Hematopoietic multipotent progenitor cell treated with erythropoietin and hydrocortisone succinate and interleukin-3 and kit ligand, for 6 days (in vitro differentiated cells): ENCODE measurements around the gene PREB.
"Not testable (repeated sequence)": the region's sequence is repeated elsewhere in the genome, so short reads cannot be mapped to it uniquely, and the experiment has no call there.

Experiments
- DNase-seq: peaks from one replicate; pipeline ENCODE4 v3.0.0-alpha.2; 2015

Gene PREB, protein sequence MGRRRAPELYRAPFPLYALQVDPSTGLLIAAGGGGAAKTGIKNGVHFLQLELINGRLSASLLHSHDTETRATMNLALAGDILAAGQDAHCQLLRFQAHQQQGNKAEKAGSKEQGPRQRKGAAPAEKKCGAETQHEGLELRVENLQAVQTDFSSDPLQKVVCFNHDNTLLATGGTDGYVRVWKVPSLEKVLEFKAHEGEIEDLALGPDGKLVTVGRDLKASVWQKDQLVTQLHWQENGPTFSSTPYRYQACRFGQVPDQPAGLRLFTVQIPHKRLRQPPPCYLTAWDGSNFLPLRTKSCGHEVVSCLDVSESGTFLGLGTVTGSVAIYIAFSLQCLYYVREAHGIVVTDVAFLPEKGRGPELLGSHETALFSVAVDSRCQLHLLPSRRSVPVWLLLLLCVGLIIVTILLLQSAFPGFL

DNA sequence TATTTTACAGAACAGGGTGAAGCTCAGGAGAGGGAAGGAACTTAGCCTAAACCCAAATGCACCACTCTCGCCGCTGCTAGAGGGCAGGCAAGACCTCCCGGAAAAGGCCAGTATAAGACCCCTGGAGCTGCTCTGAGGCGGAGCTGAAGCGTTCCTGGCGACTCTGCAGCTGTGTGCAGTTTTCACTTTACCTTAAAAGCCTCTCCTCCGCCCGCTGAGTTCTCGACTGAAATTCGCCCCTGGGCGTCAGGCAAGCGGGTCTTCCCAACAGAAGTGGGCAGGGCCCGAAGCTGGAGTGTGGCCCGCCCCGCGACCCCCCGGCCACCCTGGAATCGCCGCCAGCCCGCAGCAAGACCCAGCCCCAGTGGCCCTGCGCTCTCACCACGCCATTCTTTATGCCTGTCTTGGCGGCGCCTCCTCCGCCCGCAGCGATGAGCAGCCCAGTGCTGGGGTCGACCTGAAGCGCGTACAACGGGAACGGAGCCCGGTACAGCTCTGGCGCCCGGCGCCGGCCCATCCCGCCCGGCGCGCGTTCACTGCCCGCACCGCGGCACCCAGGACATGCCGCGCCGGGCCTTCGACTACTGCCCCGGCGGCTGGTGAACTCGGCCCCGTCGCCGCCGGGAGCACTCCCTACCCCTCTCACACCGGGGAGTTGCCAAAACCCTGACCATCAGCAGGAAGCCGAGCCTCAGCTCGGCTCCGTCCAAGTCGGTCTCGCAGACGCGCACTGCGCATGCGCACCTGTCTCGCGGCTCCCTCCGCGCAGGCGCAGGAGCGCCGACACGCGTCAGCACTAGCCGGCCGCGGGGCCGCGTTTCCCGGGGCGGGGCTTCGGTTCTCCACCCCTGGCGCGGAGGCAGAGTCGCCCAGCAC, at the start of gene PREB:
TSS of gene PREB (minus strand) at position 732 of the 876 bp plus-strand sequence. CDS start at position 517, 215 bp downstream.
- DNase-seq, result peak; percentile 98

DNA sequence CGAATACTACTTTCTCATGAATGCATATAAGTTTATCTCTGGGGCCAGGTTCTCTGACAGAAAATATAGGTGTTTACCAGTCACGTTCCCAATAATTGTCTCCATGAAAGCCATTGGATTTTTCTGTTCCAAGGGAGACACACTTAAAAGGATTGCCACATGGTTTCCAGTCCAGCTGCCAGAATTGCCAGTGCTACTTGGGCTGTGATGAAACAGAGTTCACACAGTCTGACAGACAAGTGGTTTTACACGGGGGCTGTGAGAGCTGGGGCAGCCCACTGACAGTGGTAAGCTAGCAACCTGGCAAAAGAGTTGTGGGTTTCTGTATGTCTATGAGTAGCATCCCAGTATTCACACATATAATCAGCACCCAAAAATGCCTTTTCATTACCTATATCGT, 49.7 kb upstream of the PREB start:
- no peak for DNase-seq

DNA sequence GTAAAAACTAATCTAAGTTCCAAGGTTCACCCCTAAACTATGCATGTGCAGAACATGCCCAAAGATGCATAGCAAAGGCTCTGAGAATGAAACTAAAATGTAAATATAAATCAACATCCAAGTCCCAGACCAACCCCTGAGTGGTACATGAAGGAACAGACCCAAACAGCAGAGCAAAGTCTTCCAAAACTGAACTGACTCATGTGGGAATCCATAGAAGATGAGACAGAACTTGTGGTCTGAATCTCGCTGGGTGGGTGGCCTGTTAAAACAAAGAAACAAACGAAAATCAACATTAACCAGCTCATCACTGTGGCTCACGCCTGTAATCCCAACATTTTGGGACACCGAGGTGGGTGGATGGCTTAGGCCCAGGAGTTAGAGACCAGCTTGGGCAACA, 47.9 kb upstream of the PREB start:
- DNase-seq, result no peak

DNA sequence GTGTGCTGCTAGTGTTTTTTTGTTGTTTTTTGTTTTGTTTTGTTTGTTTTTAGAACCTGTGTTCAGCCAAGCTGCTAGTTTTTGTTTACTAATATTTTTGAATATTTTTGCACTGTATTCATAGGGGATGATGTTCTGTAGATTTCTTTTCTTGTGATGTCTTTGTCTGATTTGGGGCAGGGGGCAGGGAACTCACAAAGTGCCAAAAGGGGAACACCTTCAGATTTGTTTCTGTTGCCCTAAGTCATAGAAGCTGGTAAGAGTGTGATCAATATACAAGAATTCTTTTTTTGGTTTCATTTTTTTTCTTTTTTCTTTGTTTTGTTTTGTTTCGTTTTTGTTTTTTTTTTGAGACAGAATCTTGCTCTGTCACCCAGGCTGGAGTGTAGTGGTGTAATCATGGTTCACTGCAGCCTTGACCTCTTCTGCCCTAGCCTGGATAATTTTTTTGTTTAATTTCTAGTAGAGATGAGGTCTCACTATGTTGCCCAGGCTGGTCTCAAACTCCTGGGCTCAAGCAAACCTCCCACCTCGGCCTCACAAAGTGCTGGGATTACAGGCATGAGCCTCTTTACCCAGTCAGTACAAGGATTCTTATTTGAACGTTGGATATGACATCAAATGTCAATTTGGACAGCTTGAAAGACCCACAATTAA, 45.0 kb upstream of the PREB start:
- no peak for DNase-seq

DNA sequence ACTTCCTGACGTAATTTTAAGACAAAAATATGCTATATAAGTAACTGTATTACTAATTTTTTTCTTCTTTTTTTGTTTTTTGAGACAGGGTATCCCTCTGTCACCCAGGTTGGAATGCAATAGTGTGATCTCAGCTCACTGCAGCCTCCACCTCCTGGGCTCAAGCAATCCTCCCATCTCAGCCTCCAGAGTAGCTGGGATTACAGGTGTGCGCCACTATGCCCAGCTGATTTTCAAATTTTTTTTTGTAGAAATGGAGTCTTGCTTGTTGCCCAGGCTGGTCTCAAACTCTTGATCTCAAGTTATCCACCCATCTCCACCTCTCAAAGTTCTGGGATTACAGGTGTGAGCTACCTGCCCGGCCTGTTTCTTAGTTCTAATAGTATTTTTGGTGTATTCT, 44.0 kb upstream of the PREB start:
- no peak for DNase-seq

DNA sequence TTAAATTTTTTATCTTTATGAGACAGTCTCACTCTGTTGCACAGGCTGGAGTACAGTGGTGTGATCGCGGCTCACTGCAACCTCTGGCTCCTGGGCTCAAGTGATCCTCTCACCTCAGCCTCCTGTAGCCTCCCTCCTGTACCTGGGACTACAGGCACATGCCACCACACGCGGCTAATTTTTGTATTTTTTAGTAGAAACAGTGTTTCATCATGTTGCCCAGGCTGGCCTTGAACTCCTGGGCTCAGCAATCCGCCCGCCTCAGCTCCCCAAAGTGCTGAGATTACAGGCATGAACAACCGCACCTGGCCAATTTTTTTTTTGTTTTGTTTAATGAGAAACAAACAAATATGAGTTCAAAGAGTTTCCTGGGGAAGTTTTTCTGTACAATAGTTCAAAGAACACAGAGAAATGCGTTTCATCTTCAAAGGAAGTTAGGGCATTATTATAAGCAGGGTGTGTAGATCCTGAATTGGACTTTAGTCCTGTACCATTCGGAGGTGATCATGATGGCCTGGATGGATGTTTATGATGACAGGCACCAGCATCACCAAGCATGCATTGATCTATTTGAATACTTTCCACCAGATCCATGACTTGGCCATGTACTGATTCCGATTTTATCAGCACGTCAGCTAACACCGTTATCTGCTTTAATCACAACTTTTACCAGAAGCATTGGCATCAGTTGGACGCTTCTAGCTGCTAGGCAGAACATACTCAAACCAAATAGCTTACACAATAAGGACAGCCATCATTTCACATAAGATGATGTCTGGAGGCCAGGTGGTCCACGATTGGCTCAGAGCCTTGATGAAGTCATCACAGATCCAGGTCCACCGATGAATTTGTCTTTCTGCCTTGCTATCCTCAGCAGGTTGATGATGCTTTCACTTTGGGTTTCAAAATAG, 43.3 kb upstream of the PREB start:
- no peak for DNase-seq

DNA sequence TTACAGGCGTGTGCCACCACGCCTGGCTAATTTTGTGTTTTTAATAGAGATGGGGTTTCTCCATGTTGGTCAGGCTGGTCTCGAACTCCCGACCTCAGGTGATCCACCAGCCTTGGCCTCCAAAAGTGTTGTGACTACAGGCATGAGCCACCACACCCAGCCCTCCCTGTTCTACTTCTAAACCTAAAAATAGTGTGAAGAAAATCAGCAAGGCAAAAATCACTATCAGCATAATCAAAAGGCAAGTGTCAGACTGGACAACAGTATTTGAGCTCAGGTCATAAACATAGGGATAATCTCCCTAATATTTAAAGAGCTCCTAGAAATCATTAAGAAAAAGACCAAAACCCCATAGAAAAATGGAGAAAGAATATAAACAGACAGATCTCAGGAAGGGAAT, 41.3 kb upstream of the PREB start:
- not testable (repeated sequence) for DNase-seq

DNA sequence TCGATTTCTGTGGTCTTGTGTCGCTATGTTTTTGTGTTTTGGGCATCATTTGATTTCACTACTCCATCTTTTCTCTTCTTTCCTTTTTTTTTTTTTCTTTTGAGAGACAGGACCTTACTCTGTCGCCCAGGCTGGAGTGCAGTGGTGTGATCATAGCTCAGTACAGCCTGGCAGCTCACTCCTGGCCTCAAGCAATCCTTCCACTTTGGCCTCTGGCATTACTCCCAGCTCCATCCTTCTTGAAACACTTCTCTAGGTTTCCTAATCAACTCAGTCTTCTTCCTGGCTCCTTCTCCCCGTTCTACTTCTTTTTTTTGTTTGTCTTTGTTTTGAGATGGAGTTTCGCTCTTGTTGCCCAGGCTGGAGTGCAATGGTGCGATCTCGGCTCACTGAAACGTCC, 40.9 kb upstream of the PREB start:
- DNase-seq, result no peak

DNA sequence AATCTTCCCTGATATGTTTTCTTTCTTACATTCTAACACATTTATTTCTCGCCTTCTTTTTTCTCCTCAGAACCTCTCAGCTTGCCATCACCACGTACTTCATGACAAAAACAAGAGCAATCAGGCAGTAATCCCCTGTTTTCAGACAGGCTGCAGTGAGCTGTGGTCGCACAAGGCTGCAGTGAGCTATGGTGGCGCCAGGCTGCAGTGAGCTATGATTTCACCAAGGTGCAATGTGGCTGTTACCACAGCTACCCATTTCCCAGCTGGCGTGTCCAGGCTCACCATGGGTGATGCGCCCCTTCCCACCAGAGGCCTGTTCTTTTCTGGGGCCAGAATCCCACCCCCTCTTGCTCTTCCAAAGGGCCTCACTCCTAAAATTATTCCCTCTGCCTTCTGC, 40.2 kb upstream of the PREB start:
- no peak for DNase-seq

DNA sequence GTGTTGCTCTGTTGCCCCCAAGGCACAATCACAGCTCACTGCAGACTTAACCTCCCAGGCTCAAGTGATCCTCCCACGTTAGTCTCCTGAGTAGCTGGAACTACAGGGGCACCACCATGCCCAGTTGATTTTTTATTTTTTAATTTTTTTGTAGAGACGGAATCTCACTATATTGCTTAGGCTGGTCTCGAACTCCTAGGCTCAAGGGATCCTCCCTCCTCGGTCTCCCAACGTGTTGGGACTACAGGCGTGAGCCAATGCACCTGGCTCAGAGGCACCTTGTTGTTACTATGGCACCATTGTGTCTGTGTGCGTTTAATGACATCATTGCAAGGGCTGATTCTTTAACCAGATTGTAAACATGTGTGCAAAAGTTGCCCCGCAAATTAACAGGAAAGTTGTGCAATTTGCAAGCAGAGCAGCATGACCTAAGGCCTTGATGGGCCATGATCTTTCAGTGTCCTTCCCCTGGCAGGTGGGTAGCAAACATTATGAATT, 37.0 kb upstream of the PREB start:
- no peak for DNase-seq

DNA sequence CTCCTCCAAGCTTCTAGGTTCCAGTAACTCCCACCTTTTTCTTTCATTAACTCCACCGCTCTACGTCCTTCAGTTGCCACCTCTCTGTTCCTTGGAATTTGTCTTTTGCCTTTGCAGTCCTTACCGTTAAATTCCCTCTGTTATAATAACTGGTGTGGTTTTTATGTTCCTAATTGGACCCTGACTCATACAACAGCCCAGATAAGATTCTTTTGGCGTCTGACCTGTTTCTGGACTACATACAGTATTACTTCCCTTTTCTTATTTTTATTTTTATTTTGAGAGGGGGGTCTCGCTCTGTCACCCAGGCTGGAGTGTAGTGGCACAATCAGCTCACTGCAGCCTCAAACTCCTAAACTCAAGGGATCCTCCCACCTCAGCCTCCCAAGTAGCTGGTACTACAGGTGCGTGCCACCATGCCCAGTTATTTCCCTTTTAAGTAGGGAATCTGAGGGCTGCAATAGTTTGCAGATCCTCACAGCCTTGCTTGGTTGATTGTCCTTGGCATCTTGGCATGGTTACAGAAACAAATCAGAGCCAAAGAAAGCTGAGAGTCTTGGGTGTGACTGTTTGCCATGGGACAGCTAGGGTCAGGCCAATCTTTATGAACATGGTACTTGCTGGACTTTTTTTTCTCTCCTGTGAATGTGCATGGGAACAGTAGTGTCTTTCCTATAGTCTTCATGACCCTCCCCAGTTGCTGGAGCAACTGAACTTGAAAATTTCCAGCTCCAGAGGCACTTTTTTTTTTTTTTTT, 36.3 kb upstream of the PREB start:
- no peak for DNase-seq

DNA sequence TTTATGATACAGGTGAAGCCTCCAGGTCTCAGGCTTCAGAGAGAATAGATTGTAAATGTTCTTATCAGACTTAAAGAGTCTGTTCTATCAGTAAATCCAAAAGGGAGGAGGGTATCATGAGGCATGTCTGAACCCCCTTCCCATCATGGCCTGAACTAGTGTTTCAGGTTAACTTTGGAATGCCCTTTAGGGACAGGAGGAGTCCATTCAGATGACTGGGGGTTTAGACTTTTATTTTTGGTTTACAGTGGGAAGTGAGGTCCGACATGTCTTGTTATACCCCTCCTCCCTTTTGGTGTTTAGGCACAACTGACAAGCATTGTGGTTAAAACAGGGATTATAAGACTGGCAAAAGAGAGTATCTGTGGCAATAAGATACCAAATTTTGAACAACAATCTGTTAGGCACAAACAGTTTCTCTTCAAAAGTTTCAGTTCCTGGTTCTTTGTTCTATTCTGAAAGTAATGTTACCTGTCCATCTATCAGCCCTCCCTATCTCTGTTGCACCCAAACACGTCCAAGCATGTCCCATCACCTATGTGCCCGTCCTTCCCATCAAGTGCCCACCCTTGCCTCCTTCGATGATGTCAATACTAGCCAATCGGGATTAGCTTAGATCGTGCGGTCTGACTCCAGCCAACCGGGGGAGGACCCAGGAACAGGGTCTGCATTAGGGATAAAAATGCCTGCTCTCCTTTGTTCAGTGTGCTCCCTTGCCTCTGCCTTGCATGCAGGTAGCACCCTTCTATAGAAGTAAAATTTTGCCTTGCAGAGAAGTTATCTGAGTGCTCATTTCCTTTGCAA, 30.7 kb upstream of the PREB start:
- DNase-seq, result no peak

DNA sequence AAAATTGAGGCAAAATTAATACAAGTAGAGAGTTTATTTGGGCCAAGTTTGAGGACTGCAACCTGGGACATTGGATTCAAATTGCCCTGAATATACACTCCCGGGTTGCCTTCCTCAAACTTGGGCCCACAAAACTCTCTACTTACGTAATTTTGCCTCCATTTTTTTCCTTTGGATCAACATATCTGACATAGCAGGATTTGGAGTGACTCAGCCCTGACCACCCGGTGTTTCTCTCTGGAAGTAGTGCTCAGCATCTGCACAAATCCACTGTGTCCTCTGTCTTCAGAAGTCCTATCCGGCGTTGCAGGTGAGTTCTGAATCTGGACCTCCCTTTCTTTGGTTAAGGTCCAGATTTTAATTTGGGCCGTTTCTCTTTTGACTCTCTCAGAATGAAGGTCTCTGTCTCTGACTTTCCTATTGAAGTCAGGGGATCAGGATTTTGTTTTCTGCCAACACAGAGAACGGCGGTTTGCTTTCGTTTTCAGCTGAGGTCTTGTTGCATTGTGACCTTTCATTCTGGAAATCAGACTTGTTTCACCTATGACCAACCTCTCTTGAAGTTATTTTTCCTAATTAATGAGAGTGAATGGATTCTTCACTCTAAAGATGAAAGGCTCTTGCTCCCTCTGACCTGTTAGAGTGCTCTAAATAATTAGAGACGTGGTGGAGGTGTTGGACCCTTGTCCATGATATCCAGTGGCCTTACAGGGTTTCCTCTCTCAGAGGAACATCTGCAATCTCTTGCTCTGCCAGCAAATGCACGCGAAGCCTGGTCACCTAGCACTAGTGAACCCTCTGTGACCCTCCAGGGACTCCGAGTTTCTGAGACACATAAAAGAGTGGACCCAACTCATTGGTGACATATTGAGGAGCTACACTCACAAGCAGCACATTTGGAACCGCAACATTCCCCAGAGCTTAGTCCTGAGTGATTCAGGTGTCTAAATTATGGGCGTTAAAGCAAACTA, 28.0 kb upstream of the PREB start:
- DNase-seq, result no peak

DNA sequence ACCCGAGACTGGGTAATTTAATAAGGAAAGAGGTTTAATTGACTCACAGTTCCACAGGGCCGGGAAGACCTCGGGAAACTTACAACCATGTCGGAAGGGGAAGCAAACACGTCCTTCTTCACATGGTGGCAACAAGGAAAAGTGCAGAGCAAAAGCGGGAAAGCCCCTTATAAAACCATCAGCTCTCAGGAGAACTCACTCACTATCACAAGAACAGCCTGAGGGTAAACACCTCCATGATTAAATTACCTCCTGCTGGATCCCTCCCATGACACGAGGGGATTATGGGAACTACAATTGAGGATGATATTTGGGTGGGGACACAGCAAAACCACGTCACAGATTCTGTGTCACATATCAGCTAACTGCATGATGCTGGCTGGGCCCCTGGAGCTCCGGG, 25.8 kb upstream of the PREB start:
- no peak for DNase-seq

DNA sequence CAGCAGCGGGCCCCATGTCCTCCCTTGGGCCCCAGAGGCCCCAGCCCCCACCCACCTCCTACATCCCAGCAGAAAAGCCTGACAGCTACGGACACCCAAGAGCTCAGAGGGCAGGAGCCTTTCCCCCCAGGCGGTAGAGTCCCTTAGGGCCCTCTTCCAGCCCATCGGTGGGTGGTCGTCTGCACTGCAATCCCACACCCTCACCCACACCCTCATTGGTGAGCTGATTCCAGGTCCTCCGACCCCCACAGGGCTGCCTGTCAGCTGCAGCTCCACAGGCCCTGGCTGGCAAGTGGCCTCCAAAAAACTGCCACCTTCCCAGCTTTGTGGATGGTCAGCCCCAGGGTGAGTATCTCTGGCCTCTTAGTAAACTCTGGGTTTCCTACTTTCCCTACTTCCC, 24.8 kb upstream of the PREB start:
- DNase-seq, result no peak

DNA sequence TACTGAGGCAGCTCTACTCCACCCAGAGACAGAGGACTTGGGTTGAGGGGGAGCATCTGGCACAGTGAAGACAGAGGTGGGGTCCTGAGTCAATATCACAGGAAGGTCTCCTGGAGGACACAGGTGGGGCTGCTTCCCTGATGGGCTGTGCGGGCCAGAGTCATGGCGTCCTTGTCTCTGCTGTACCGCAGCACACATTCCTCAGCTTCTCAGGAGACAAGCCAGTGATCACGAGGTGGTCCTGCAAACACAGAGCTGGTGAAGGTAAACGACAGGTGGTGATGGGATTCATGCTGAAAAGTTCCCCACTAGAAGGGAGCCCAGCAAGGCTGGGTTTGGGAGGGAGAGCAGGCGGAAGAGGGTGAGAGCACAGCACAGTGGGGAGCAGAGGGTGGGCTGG, 24.0 kb upstream of the PREB start:
- no peak for DNase-seq

DNA sequence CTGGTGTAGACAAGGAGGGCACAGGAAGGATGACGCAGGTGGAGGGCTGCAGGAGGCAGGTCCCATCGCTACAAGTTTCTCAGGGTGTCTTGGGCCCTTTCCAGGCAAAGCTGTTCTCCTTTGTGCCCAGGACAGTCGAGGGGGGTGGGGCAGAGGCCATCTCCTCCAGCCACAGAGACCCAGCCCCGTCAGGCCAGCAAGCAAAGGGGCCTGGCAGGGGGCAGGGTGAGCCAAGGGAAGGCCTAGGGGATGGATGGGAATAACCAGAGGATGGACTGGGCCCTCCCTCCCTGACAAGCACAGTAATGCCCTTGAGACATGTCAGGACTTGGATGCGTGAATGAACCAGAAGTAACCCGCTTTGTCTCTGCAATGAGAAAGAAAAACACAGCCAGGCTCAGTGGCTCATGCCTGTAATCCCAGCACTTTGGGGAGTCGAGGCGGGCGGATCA, 20.7 kb upstream of the PREB start:
- DNase-seq, result no peak

DNA sequence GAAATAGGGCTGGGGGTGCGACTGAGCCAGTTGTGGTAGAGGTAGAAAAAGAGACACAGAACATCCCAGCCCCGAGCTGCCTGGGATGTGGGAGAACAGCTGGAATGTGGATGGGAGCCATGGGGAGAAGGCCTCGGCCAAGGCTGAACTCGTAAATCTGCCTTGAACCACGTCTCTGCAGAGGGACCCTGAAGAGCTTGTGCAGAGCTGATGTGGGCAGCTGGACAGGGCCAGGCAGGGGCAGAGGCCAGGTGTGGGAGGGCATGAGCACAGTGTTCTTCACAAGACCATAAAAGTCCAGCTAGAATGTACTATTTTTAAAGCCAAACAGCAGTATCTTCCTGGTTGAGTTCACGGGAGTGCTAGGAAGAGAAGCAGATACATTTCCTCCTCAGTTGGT, 20.1 kb upstream of the PREB start:
- DNase-seq, result no peak

DNA sequence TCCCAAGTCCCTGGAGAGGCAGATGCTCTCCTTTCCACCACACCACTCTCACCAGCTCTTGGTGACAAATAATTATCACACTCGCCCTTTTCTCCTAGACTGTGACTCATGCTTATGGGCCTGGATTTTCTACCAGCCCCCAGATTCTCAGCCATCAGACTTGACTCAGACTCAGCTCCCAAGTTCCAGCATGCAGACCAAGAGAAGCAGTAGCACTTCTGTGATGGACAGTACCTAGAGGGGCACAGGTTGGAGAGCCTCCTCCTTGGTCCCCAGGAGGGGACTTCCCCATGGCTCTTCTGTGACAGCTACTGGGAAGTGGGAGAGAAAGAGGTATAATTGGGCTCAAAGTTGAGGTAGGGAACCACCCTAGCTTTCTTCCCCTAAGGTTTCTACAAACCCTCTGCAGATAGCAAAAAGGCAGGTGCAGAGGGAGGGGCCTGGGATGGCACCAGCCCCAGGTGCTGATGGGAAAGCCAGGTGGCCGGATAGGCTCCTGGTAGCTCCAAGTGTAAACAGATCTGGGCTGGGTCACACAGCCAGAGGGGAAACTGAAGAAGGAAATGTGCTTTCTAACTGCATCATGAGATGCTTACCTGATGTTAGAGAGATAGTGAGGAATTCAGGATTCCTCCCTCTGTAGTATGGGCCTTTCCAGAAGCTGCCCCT, 18.5 kb upstream of the PREB start:
- no peak for DNase-seq
